GM19351 (cell line): ENCODE measurements around the gene HARS2.
A peak's percentile ranks its signal among the peaks of the same experiment; 100 is the strongest.
"Not testable (repeated sequence)": the region's sequence is repeated elsewhere in the genome, so short reads cannot be mapped to it uniquely, and the experiment has no call there.

Source experiments
- ATAC-seq: cut with Tn5 transposase; IDR thresholded peaks from one replicate; pipeline ENCODE4 v1.9.1; 2021; ENCODE audit warnings: mild to moderate bottlenecking, moderate library complexity; ENCODE audit not compliant: unreplicated experiment

The HARS2 gene

GRCh38 chr5:140700177-140701144 lies 9.2 kb downstream of the HARS2 start, which contains the start of gene ZMAT2:
Gene ZMAT2 (plus strand): TSS chr5:140700447. CDS start chr5:140700461, 14 bp downstream.
- peak; percentile 100 for ATAC-seq

- no peak for ATAC-seq
Measured at GRCh38 chr5:140707812-140708211, 16.6 kb downstream of the HARS2 start.

GRCh38 chr5:140708787-140709186 lies 17.5 kb downstream of the HARS2 start:
- not testable (repeated sequence) for ATAC-seq

GRCh38 chr5:140710899-140711552 lies 19.8 kb downstream of the HARS2 start:
- peak; percentile 89 for ATAC-seq

GRCh38 chr5:140711794-140712193 lies 20.5 kb downstream of the HARS2 start:
- ATAC-seq = no peak

GRCh38 chr5:140713562-140714094 lies 22.4 kb downstream of the HARS2 start:
- ATAC-seq = no peak

- not testable (repeated sequence) for ATAC-seq
Measured at GRCh38 chr5:140716238-140716637, 25.0 kb downstream of the HARS2 start.

- ATAC-seq = no peak
Measured at GRCh38 chr5:140718266-140718592, 27.0 kb downstream of the HARS2 start.

GRCh38 chr5:140720738-140721137 lies 29.5 kb downstream of the HARS2 start:
- ATAC-seq = not testable (repeated sequence)

- ATAC-seq = not testable (repeated sequence)
Measured at GRCh38 chr5:140721395-140721794, 30.1 kb downstream of the HARS2 start.

- peak; percentile 93 for ATAC-seq
Measured at GRCh38 chr5:140725799-140726471, 34.7 kb downstream of the HARS2 start.

- ATAC-seq = no peak
Measured at GRCh38 chr5:140733098-140733497, 41.8 kb downstream of the HARS2 start.

- ATAC-seq = no peak
Measured at GRCh38 chr5:140734354-140734753, 43.1 kb downstream of the HARS2 start.

GRCh38 chr5:140737486-140737885 lies 46.2 kb downstream of the HARS2 start:
- ATAC-seq = no peak

GRCh38 chr5:140741967-140742366 lies 50.7 kb downstream of the HARS2 start:
- ATAC-seq = no peak
